Brain microvascular endothelial cell (primary cell): Measurements from ENCODE around the gene LLGL2.

Source experiments
- DNase-seq: peaks from one replicate; pipeline ENCODE4 v3.0.0-alpha.2; 2020
- H3K27ac ChIP-seq: fragments of 250-450 bp; sonication (Bioruptor Pico); 2 replicates; pipeline ENCODE4 v1.5.1; 2020; ENCODE audit warnings: mild to moderate bottlenecking, moderate library complexity
- H3K27me3 ChIP-seq: fragments of 250-450 bp; sonication (Bioruptor Pico); replicated peaks from 2 replicates; pipeline ENCODE4 v1.5.1; 2020; ENCODE audit warnings: mild to moderate bottlenecking
- H3K36me3 ChIP-seq: fragments of 250-450 bp; sonication (Bioruptor Pico); replicated peaks from 2 replicates; pipeline ENCODE4 v1.5.1; 2020; ENCODE audit warnings: mild to moderate bottlenecking
- H3K4me3 ChIP-seq: 2 replicates; pipeline ENCODE4 v1.5.1; 2011; ENCODE audit warnings: low read depth, mild to moderate bottlenecking, control low read depth, low read length, moderate library complexity
- CTCF ChIP-seq: IDR thresholded peaks from 2 replicates; pipeline ENCODE4 v1.5.1; 2011; ENCODE audit warnings: low read depth, mild to moderate bottlenecking, moderate library complexity, low read length, control low read depth, inconsistent platforms; ENCODE audit errors: missing control alignments
- in situ Hi-C: cut with HindIII; loops from 2 replicates; pipeline ENCODE4 v1.10.0; 2017; ENCODE audit warnings: low sequenced_read_pairs, low pct_ligation_motif_present

The LLGL2 gene

GRCh38 chr17:75478508-75478907 is 47.0 kb upstream of the LLGL2 start:
- H3K27me3 ChIP-seq: no peaks in the 10 kb centered on the region
- no peak overlapping the region for H3K4me3 ChIP-seq
- in situ Hi-C loops: no loop called here
- no peaks in the 10 kb centered on the region for H3K36me3 ChIP-seq
- no peak for TF ChIP-seq CTCF
- DNase-seq: no peak
- H3K27ac ChIP-seq: no peak overlapping the region

- in situ Hi-C loops: no loop called here
- no peak for TF ChIP-seq CTCF
- Histone ChIP-seq H3K27me3 (no peaks in the 10 kb centered on the region), H3K4me3 (no peak overlapping the region), H3K36me3 (no peaks in the 10 kb centered on the region), H3K27ac (no peak overlapping the region)
- no peak for DNase-seq
Observed at GRCh38 chr17:75480281-75480680, 45.2 kb upstream of the LLGL2 start.

GRCh38 chr17:75481194-75482068 is 44.1 kb upstream of the LLGL2 start:
- Histone ChIP-seq H3K27me3 (no peaks in the 10 kb centered on the region), H3K4me3 (no peak overlapping the region), H3K36me3 (no peaks in the 10 kb centered on the region), H3K27ac (no peak overlapping the region)
- in situ Hi-C loops: no loop called here
- TF ChIP-seq CTCF: no peak
- DNase-seq: no peak

- no peaks in the 10 kb centered on the region for H3K27me3 ChIP-seq
- in situ Hi-C loops: no loop called here
- H3K36me3 ChIP-seq: no peaks in the 10 kb centered on the region
- H3K27ac ChIP-seq: no peak overlapping the region
- no peak for DNase-seq
- TF ChIP-seq CTCF: no peak
- no peak overlapping the region for H3K4me3 ChIP-seq
Observed at GRCh38 chr17:75482098-75482942, 43.2 kb upstream of the LLGL2 start.

GRCh38 chr17:75485688-75486087 is 39.8 kb upstream of the LLGL2 start:
- Histone ChIP-seq H3K36me3 (no peaks in the 10 kb centered on the region), H3K27me3 (no peaks in the 10 kb centered on the region), H3K27ac (no peak overlapping the region), H3K4me3 (no peak overlapping the region)
- in situ Hi-C loops: no loop called here
- TF ChIP-seq CTCF: no peak
- DNase-seq: no peak
